ENCODE measurements around the gene DENND4C. TPM values are rescaled to one million over a fixed set of nuclear protein-coding genes. Genes with fewer than 3 reads are reported as not detected.

DENND4C gene
- total and polyA plus RNA-seq, 12 donors = 5.0 to 81.6 (median 46.7) TPM

DNA sequence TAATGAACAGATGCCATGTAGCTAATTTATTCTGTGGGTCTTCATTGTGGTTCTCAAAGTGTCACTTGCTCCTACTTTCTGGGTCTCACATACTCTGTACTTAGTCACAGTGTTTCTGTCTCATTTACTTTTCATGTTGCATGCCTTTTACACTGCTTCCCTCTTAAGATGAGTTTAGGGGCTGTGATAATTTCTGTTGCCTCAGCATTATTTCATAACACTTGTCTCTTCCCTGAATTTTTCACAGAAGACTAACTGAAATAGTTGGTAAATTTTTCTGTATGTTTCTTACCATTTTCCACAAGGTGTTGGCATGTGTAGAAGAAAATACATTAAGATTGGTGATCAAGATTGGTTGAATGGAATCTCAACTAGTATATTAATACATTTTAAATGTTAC is 59.6 kb downstream of the DENND4C start:
- no peaks in the 10 kb centered on the region for H3K9me3 ChIP-seq (replicated peaks in 1 of 3)
- no peak overlapping the region for H3K27ac ChIP-seq
- no peak overlapping the region for H3K4me3 ChIP-seq
- H3K4me1 ChIP-seq (replicated peaks in 1 of 2) = peaks cover 0 to 8% of the 10 kb centered on the region in 2 donors
- TF ChIP-seq POLR2A (IDR thresholded peaks at IDR 0.05) (no peak), CTCF (IDR thresholded peaks at IDR 0.05) (no peak)
- peaks cover 0 to 26% of the 10 kb centered on the region in 2 donors for H3K36me3 ChIP-seq (replicated peaks in 1 of 2)
- no peaks in the 10 kb centered on the region for H3K27me3 ChIP-seq
- intact Hi-C loops (cut with DNase I) = no loop called here
- no peak for DNase-seq

DNA sequence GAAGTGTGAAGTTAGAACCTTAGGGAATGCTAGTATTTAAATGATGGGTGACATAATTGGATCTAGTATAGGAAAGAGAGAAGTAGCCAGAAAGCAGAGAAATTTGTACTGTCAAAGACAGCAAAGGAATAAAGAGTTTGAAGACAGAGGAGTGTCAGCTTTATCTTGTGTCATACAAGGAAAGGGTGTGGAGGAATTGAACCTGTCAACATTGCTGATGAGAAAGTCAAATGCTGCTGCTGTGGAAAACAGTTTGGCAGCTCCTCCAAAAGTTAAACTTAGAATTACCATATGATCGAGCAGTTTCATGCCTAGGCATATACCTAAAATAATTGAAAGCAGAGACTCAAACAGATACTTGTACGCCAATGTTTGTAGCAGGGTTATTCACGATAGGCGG is 63.7 kb downstream of the DENND4C start:
- Histone ChIP-seq H3K27me3 (no peaks in the 10 kb centered on the region), H3K4me1 (replicated peaks in 1 of 2) (no peaks in the 10 kb centered on the region), H3K27ac (no peak overlapping the region), H3K9me3 (replicated peaks in 1 of 3) (no peaks in the 10 kb centered on the region), H3K36me3 (replicated peaks in 1 of 2) (peaks cover 0 to 39% of the 10 kb centered on the region in 2 donors), H3K4me3 (no peak overlapping the region)
- no peak for TF ChIP-seq CTCF (IDR thresholded peaks at IDR 0.05)
- TF ChIP-seq POLR2A (IDR thresholded peaks at IDR 0.05) = no peak
- intact Hi-C loops (cut with DNase I) = no loop called here
- DNase-seq = no peak
- 95 to 99% (median 95%) methylated on average over 4 of the region's 4 CpGs for WGBS, 4 donors

DNA sequence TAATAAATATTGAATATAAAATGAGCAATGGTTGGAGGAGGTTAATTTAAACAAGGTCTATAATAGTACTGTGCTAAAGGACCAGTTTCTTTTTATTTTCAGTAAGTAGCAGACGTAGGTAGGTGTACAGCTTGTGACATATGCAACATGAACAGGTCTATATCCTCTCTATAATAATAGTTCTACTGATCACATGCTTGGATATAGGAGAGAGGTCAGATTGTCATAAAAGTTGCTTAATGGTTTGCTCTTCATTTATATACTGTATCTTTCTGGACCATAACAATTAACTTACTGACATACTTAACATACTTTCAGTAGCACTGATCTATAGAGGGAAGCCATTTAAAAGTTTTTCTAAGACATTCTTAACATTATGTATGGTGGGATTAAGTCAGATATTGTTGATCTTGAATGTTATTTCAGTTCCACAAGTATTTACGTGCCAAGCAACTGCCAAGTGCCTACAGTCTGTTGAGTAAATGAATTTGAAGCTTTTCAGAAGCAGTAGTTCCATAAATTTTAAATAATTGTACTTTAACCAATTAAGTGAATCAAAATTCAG is 68.0 kb downstream of the DENND4C start:
- no peaks in the 10 kb centered on the region for H3K27me3 ChIP-seq
- intact Hi-C loops (cut with DNase I) = no loop called here
- TF ChIP-seq POLR2A (IDR thresholded peaks at IDR 0.05) = no peak
- TF ChIP-seq CTCF (IDR thresholded peaks at IDR 0.05) = no peak
- no peaks in the 10 kb centered on the region for H3K4me1 ChIP-seq (replicated peaks in 1 of 2)
- no peak for DNase-seq
- 91 to 96% (median 94%) methylated on average over 2 of the region's 2 CpGs for WGBS, 4 donors
- no peak overlapping the region for H3K4me3 ChIP-seq
- H3K36me3 ChIP-seq (replicated peaks in 1 of 2) = peaks cover 0 to 46% of the 10 kb centered on the region in 2 donors
- H3K27ac ChIP-seq = no peak overlapping the region
- no peaks in the 10 kb centered on the region for H3K9me3 ChIP-seq (replicated peaks in 1 of 3)

DNA sequence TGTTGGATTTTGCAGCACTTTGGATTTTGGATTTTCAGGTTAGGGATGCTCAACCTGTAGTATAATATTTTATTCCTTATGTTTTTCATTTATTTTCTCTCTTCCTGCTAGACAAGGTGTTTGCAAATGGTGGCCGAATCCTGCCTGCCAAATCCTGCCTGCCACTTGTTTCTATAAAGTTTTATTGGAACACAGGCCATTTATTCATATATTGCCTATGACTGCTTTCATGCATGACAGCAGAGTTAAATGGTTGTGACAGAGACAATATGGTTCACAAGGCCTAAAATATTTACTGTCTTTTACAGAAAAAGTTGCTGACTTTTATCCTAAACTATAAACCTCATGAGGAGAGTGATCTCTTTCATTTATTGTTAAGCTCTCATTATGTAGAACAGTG is 72.7 kb downstream of the DENND4C start:
- no peak overlapping the region for H3K4me3 ChIP-seq
- H3K27ac ChIP-seq = no peak overlapping the region
- TF ChIP-seq POLR2A (IDR thresholded peaks at IDR 0.05) = no peak
- TF ChIP-seq CTCF (IDR thresholded peaks at IDR 0.05) = no peak
- no peak for DNase-seq
- 95 to 100% (median 98%) methylated on average over 1 of the region's 1 CpG for WGBS, 4 donors
- no peaks in the 10 kb centered on the region for H3K4me1 ChIP-seq (replicated peaks in 1 of 2)
- H3K36me3 ChIP-seq (replicated peaks in 1 of 2) = peaks cover 0 to 34% of the 10 kb centered on the region in 2 donors
- intact Hi-C loops (cut with DNase I) = no loop called here
- no peaks in the 10 kb centered on the region for H3K9me3 ChIP-seq (replicated peaks in 1 of 3)
- no peaks in the 10 kb centered on the region for H3K27me3 ChIP-seq
